Measurements from ENCODE around the gene SORCS3.

GRCh38 chr10:105085980-105086379 is 444.9 kb downstream of the SORCS3 start:
- no peak for TF ChIP-seq CTCF (conservative IDR thresholded peaks at IDR 0.05)
- no peak for TF ChIP-seq EZH2 (IDR thresholded peaks at IDR 0.05; ENCODE audit: low read depth)
